HG02943 (cell line): Measurements from ENCODE around the gene PCNT.

Source experiments
- ATAC-seq: cut with Tn5 transposase; IDR thresholded peaks from one replicate; pipeline ENCODE4 v1.9.1; 2021; ENCODE audit warnings: mild to moderate bottlenecking, low read depth, moderate library complexity; ENCODE audit not compliant: unreplicated experiment

The PCNT gene

GRCh38 chr21:46327711-46328110 is 3.8 kb downstream of the PCNT start:
- ATAC-seq = no peak

GRCh38 chr21:46328151-46328550 is 4.2 kb downstream of the PCNT start:
- no peak for ATAC-seq

GRCh38 chr21:46329796-46330195 is 5.8 kb downstream of the PCNT start:
- ATAC-seq = no peak

- no peak for ATAC-seq
These were observed 10.6 kb downstream of the PCNT start for GRCh38 chr21:46334351-46335140.

GRCh38 chr21:46336603-46337002 is 12.6 kb downstream of the PCNT start:
- ATAC-seq = no peak

- ATAC-seq = no peak
These were observed 17.0 kb downstream of the PCNT start for GRCh38 chr21:46340998-46341397.

GRCh38 chr21:46344219-46344915 is 20.4 kb downstream of the PCNT start:
- no peak for ATAC-seq

- no peak for ATAC-seq
These were observed 21.9 kb downstream of the PCNT start for GRCh38 chr21:46345861-46346260.

- no peak for ATAC-seq
These were observed 22.6 kb downstream of the PCNT start for GRCh38 chr21:46346296-46347202.

- no peak for ATAC-seq
These were observed 23.2 kb downstream of the PCNT start for GRCh38 chr21:46347203-46347550.

GRCh38 chr21:46347791-46348381 is 23.9 kb downstream of the PCNT start:
- no peak for ATAC-seq

- no peak for ATAC-seq
These were observed 25.3 kb downstream of the PCNT start for GRCh38 chr21:46349134-46349760.

GRCh38 chr21:46350571-46350970 is 26.6 kb downstream of the PCNT start:
- no peak for ATAC-seq

GRCh38 chr21:46350981-46351380 is 27.0 kb downstream of the PCNT start:
- no peak for ATAC-seq

- ATAC-seq = no peak
These were observed 27.7 kb downstream of the PCNT start for GRCh38 chr21:46351476-46352163.

- no peak for ATAC-seq
These were observed 28.2 kb downstream of the PCNT start for GRCh38 chr21:46352164-46352515.

- no peak for ATAC-seq
These were observed 29.0 kb downstream of the PCNT start for GRCh38 chr21:46352913-46353312.

GRCh38 chr21:46354046-46354445 is 30.1 kb downstream of the PCNT start:
- ATAC-seq = no peak

- ATAC-seq = no peak
These were observed 30.6 kb downstream of the PCNT start for GRCh38 chr21:46354518-46354917.
